Measurements from ENCODE around the gene ALS2CL. TPM values are rescaled to one million over a fixed set of nuclear protein-coding genes. Genes with fewer than 3 reads are reported as not detected.

Gene ALS2CL
- total and polyA plus RNA-seq, 12 donors, result 15.6 to 102 (median 21.6) TPM

DNA sequence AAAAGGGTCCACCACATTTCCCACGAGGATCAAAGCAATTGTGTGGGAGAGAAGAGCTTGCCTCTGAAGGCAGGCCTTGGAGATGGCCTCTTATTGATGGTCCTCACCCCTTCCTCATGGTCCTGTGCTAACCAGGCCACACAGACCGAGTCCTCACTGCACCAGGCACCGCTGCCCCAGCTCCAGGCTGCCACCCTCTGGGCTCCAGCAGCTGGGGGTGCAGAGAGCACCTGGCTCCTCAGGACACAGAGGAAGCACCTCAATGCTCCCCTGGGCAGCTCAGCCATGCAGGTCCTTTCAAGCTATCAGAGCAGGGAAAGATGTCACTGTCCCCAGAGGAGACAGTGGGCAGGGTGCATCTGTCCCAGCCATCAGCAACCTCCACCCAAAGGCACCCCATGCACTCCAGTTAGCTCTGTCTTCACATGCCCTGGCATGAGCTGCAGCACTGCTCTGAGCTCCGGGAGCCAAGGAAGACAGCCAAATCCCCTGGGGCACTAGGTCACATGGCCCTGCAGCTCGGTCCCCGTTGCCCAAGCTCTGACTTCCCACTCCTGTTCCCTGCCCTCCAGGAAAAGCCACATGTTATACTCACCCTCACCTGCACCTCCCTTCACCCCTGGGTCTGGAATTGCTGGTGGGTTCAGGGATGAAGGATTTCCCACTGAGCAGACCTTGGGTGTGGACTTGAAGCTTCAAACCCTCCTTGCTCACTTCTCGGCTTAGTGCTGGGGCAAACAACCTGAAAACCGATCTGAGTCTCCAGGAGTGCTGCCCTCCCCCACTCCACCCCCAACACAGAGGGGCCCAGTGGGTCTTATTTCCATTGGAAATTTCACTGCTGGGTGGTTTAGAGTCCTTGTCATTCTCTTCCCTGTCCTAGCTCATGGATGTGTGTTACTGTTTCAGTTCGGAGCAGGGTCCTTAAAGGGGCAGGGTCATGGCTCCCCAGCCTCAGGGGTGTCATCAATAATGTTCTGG lies 32.6 kb downstream of the ALS2CL start:
- 46 to 47% methylated on average over 9 of the region's 9 CpGs for WGBS, 2 donors
- peak in 2 of 9 donors; percentile 20 to 30 for TF ChIP-seq CTCF (IDR thresholded peaks at IDR 0.05)
- Histone ChIP-seq H3K27me3 (no peaks in the 10 kb centered on the region), H3K9me3 (no peaks in the 10 kb centered on the region), H3K27ac (peak overlapping the region in 4 of 10 donors; percentile 26 to 58 (median 42)), H3K36me3 (no peaks in the 10 kb centered on the region), H3K4me1 (peaks cover 17 to 56% (median 40%) of the 10 kb centered on the region in 9 donors), H3K4me3 (no peak overlapping the region)
- ATAC-seq (peak; percentile 31 to 69 (median 54)), DNase-seq (peak; percentile 62 to 65)
- intact Hi-C loops (cut with DNase I), result loop anchor here in 3 of 10 donors (5.0 to 10.0 kb wide), 3 partner anchors 36 to 236 kb away; partner anchors contain the start of gene LRRC2 (in 2 of the 3)

DNA sequence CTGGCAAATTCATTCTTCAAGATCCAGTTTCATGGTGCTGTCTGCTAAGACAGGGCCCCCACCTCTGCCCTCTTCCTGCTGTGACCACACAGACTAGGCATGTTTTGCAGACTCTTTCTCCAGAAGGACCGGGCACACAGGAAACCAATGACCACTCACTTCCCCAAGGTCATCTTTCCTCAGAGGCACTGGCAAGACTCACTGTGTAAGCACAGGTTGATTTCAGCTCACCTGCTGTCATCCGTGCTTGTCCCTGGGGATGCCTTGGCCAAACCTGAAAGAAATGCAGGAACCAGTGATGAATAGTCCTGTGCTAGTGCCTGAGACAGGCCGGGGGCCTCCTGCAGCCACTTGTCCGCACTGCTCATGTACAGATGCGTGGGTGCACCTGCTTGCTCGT lies 33.5 kb downstream of the ALS2CL start:
- Histone ChIP-seq H3K4me3 (no peak overlapping the region), H3K4me1 (peaks cover 16 to 48% (median 34%) of the 10 kb centered on the region in 9 donors), H3K36me3 (no peaks in the 10 kb centered on the region), H3K27ac (peak overlapping the region in 1 of 10 donors; percentile 55), H3K27me3 (no peaks in the 10 kb centered on the region), H3K9me3 (no peaks in the 10 kb centered on the region)
- intact Hi-C loops (cut with DNase I), result loop anchor here in 3 of 10 donors (5.0 to 10.0 kb wide), 3 partner anchors 37 to 237 kb away; partner anchors contain the start of gene LRRC2 (in 2 of the 3)
- ATAC-seq (no peak), DNase-seq (no peak)
- 86 to 89% methylated on average over 6 of the region's 6 CpGs for WGBS, 2 donors
- no peak for TF ChIP-seq CTCF (IDR thresholded peaks at IDR 0.05)

DNA sequence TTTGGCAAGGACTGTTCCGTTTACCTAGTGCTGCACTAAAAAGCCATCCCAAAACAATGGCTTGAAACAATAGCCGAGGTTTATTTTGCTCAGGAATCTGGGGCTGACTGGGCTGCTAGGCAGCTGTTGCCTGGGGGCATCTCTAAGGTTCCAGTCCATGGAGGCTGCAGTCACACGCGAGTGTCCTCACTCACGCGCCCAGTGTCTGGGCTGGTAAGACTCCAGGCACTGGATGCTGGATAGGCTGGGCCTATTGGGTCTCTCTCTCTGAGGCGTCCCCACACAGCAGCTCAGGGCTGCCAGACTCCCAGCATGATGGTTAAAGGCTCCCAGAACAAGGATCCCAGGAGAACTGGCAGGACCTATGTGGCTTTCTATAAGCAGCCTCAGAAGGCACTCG lies 34.2 kb downstream of the ALS2CL start:
- 92 to 94% methylated on average over 8 of the region's 8 CpGs for WGBS, 2 donors
- Histone ChIP-seq H3K4me3 (no peak overlapping the region), H3K36me3 (no peaks in the 10 kb centered on the region), H3K27me3 (no peaks in the 10 kb centered on the region), H3K4me1 (peaks cover 13 to 43% (median 32%) of the 10 kb centered on the region in 9 donors), H3K9me3 (no peaks in the 10 kb centered on the region), H3K27ac (no peak overlapping the region)
- ATAC-seq (no peak), DNase-seq (no peak)
- intact Hi-C loops (cut with DNase I), result no loop called here
- TF ChIP-seq CTCF (IDR thresholded peaks at IDR 0.05), result no peak

DNA sequence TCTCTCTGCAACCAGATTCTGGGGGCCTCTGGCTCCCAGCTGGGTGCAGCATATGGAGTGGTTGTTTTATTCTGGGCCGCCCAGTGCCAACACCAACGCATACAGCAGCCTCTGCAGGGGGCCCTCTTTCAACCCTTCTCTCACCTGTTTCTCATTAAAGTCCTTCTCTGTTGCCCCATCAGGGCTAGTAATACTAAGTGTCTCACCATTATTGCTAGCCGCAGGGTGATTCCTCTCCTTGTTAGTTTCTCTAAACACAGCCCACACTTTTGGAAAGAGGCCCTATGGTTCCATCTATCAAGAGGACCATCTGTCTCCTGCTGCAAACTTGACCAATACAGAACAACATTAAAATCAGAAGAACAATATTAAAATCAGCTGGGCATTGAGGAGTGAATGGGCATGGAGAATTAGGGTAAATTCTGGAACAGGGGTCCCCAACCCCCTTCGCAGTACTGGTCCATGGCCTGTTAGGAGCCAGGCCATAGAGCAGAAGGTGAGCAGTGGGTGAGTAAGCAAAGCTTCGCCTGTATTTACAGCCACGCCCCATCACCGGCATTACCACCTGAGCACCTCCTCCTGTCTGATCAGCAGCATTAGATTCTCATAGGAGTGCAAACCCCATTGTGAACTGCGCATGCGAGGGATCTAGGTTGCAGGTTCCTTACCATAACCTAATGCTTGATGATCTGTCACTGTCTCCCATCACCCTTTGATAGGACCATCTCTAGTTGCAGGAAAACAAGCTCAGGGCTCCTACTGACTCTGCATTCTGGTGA lies 36.5 kb downstream of the ALS2CL start:
- H3K27me3 ChIP-seq, result no peaks in the 10 kb centered on the region
- no peak for TF ChIP-seq CTCF (IDR thresholded peaks at IDR 0.05)
- ATAC-seq (no peak), DNase-seq (no peak)
- intact Hi-C loops (cut with DNase I), result no loop called here
- no peak overlapping the region for H3K27ac ChIP-seq
- WGBS, 2 donors, result 85 to 88% methylated on average over 9 of the region's 9 CpGs
- peaks cover 3 to 20% (median 13%) of the 10 kb centered on the region in 9 donors for H3K4me1 ChIP-seq
- peaks cover 0 to 9% (median 2%) of the 10 kb centered on the region in 11 donors for H3K9me3 ChIP-seq
- no peak overlapping the region for H3K4me3 ChIP-seq
- H3K36me3 ChIP-seq, result no peaks in the 10 kb centered on the region

Measured in heart right ventricle (tissue), 16 donors.